PC-3 (cell line): Measurements from ENCODE around the gene FBXO34. TPM values are rescaled to one million over a fixed set of nuclear protein-coding genes. Genes with fewer than 3 reads are reported as not detected.

Experiments used
- ATAC-seq: fragments of 200-7000 bp; cut with Tn5 transposase; 2 replicates; pipeline ENCODE4 v1.9.1; 2020; ENCODE audit warnings: mild to moderate bottlenecking, moderate library complexity
- BruUV-seq: library from RNA; stranded (reverse); fragments of 400-500 nt; replicated peaks from 2 replicates; lab custom pipeline; 2021; lab: Mats Ljungman, UMichigan
- CTCF ChIA-PET: fragments of 300-600 bp; sonication (Branson Sonifier 250); formaldehyde crosslinking; loops from one replicate; lab custom pipeline; 2022; ENCODE audit warnings: antibody characterized with exemption; lab: Charles Lee
- POLR2A ChIA-PET: fragments of 300-600 bp; sonication (Branson Sonifier 250); formaldehyde crosslinking; loops from one replicate; lab custom pipeline; 2022; ENCODE audit warnings: antibody characterized with exemption; ENCODE audit not compliant: unreplicated experiment; lab: Charles Lee
- DNase-seq: peaks from one replicate; pipeline ENCODE4 v3.0.0-alpha.2; 2015
- H2AFZ ChIP-seq: fragments of 300-600 bp; sonication (generic); 2 replicates; pipeline ENCODE4 v1.6.0; 2016; ENCODE audit warnings: antibody characterized with exemption, low read length
- H3F3A ChIP-seq: fragments of 300-600 bp; sonication (generic); one replicate; pipeline ENCODE4 v1.6.0; 2017; ENCODE audit warnings: antibody characterized with exemption, low read length, control low read depth, mild to moderate bottlenecking; ENCODE audit not compliant: unreplicated experiment
- H3K27ac ChIP-seq: fragments of 300-600 bp; sonication (generic); 2 replicates; pipeline ENCODE4 v1.5.1; 2016; ENCODE audit warnings: mild to moderate bottlenecking, low read length
- H3K27me3 ChIP-seq: fragments of 300-600 bp; sonication (generic); 2 replicates; pipeline ENCODE4 v1.6.1; 2016; ENCODE audit warnings: low read length, mixed read lengths
- H3K36me3 ChIP-seq: fragments of 300-600 bp; sonication (generic); 2 replicates; pipeline ENCODE4 v1.6.1; 2016; ENCODE audit warnings: low read depth, mixed run types, low read length, mixed read lengths
- H3K4me1 ChIP-seq: fragments of 300-600 bp; sonication (generic); 2 replicates; pipeline ENCODE4 v1.5.1; 2016; ENCODE audit warnings: low read length; ENCODE audit not compliant: insufficient read depth
- H3K4me2 ChIP-seq: fragments of 300-600 bp; sonication (generic); 2 replicates; pipeline ENCODE4 v1.6.0; 2016; ENCODE audit warnings: low read length
- H3K4me3 ChIP-seq: fragments of 300-600 bp; sonication (generic); 2 replicates; pipeline ENCODE4 v1.5.1; 2016; ENCODE audit warnings: mild to moderate bottlenecking, low read length, mixed read lengths
- H3K79me2 ChIP-seq: fragments of 300-600 bp; sonication (generic); 2 replicates; pipeline ENCODE4 v1.6.1; 2017; ENCODE audit warnings: low read length, mixed read lengths
- H3K9ac ChIP-seq: fragments of 300-600 bp; sonication (generic); 2 replicates; pipeline ENCODE4 v1.6.0; 2016; ENCODE audit warnings: mild to moderate bottlenecking, low read length
- H3K9me2 ChIP-seq: fragments of 300-600 bp; sonication (generic); replicated peaks from 2 replicates; pipeline ENCODE4 v1.6.1; 2016; ENCODE audit warnings: mixed run types, low read length, mixed read lengths
- H3K9me3 ChIP-seq: fragments of 300-600 bp; sonication (generic); 2 replicates; pipeline ENCODE4 v1.6.1; 2016; ENCODE audit warnings: low read length, mixed read lengths
- H4K20me1 ChIP-seq: fragments of 300-600 bp; sonication (generic); 2 replicates; pipeline ENCODE4 v1.6.1; 2016; ENCODE audit warnings: low read length, mixed read lengths
- EZH2 ChIP-seq: fragments of 300-600 bp; sonication (generic); IDR thresholded peaks from one replicate; pipeline ENCODE4 v1.6.1; 2017; ENCODE audit warnings: antibody characterized with exemption, mild to moderate bottlenecking, low read length; ENCODE audit not compliant: unreplicated experiment
- EZH2phosphoT487 ChIP-seq: fragments of 300-600 bp; sonication (generic); IDR thresholded peaks from 2 replicates; pipeline ENCODE4 v1.6.1; 2018; ENCODE audit warnings: mild to moderate bottlenecking, antibody characterized with exemption, low read length, borderline replicate concordance
- intact Hi-C: fragments of 100-400 bp; cut with micrococcal nuclease; formaldehyde crosslinking; loops from 2 replicates; pipeline ENCODE4 v1.9.0; 2023
- total RNA-seq: library from RNA; depleted of rRNA; stranded (reverse); fragments of >200 nt; gene quantifications from 2 replicates; pipeline ENCODE4 v1.2.3, GENCODE V29; 2014
- TF ChIP-seq, protein P1 (sequence below): fragments of 300-600 bp; sonication (generic); conservative IDR thresholded peaks from 2 replicates; pipeline ENCODE4 v1.5.1; 2017; ENCODE audit warnings: antibody characterized with exemption, low read depth, mild to moderate bottlenecking, low read length

The FBXO34 gene
- total RNA-seq, 1 experiment from 2014 or later: 35.9 TPM

DNA sequence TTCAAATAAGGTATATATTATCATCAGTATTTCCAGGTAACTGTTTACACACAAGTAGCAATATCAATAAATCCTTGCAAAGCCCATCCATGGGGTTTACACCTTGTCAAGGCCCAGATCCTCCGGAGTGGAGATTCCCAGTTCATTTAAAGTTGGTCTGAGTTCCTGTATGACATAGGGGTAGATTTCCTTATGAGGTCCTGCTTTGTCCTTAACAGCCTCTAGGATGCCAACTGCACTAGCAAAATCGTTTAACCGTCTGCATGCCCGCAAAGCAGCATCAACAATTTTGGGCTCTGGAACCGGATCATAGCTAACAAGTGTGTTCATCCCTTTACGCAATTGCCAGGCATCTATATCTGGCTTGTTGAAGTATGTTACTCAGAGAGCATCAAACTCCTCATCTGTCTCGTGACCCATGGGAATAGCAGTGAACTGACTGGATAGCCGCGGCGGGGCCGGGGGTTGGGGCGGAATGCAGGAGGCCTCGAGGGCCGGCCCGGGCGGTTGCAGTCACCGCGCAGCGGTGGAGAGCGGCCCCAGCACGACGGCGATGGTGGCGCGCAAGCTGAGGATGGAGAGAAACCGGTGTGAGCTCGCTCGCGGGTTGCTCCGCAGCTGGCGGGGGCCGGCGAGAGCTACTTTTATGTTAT is 30.6 kb upstream of the FBXO34 start:
- Histone ChIP-seq H3K36me3 (no peaks in the 10 kb centered on the region), H3K9me2 (no peaks in the 10 kb centered on the region), H3K79me2 (no peaks in the 10 kb centered on the region), H3K27ac (no peak overlapping the region), H2AFZ (no peak overlapping the region), H3K4me1 (no peaks in the 10 kb centered on the region), H3K4me3 (no peak overlapping the region), H3K27me3 (0 out of 2 replicates have a peak, but pooled peaks cover 3% of the 10 kb centered on the region), H3K9me3 (no peaks in the 10 kb centered on the region), H3K9ac (no peak overlapping the region), H3K4me2 (no peak overlapping the region), H3F3A (no peaks in the 10 kb centered on the region), H4K20me1 (no peaks in the 10 kb centered on the region)
- CTCF ChIA-PET: no interaction called here
- BruUV-seq: no TSS peak
- POLR2A ChIA-PET: no interaction called here
- TF ChIP-seq, protein P1, sequence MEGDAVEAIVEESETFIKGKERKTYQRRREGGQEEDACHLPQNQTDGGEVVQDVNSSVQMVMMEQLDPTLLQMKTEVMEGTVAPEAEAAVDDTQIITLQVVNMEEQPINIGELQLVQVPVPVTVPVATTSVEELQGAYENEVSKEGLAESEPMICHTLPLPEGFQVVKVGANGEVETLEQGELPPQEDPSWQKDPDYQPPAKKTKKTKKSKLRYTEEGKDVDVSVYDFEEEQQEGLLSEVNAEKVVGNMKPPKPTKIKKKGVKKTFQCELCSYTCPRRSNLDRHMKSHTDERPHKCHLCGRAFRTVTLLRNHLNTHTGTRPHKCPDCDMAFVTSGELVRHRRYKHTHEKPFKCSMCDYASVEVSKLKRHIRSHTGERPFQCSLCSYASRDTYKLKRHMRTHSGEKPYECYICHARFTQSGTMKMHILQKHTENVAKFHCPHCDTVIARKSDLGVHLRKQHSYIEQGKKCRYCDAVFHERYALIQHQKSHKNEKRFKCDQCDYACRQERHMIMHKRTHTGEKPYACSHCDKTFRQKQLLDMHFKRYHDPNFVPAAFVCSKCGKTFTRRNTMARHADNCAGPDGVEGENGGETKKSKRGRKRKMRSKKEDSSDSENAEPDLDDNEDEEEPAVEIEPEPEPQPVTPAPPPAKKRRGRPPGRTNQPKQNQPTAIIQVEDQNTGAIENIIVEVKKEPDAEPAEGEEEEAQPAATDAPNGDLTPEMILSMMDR: no peak
- TF ChIP-seq EZH2phosphoT487 (no peak), EZH2 (no peak)
- DNase-seq (no peak), ATAC-seq (no peak)
- intact Hi-C loops: loop anchor here (10.0 kb wide), 1 partner anchor 1234 kb away; no protein-coding TSS in a partner anchor

DNA sequence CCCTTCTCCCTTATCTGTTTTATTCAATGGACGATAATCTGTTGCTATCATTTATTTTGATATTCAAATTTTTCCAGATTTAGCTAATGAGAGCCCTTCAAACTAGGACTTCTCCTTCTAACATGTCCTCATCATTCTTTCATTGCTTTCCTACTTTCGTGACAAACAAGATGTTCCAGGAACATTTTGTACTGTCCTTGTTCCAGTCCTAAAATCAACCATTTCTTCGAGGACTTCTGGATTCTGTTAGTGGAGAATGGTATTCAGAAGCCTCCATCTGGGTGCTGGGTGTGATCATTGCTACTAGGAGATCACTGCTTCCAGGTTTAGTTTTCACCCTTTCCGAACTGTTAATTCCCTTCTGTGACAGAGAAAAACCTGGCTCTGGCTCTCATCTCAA is 29.5 kb upstream of the FBXO34 start:
- no peaks in the 10 kb centered on the region for H3K9me2 ChIP-seq
- DNase-seq (no peak), ATAC-seq (no peak)
- H3K4me2 ChIP-seq: no peak overlapping the region
- intact Hi-C loops: loop anchor here (10.0 kb wide), 1 partner anchor 1233 kb away; no protein-coding TSS in a partner anchor
- BruUV-seq: no TSS peak
- 0 out of 2 replicates have a peak, but pooled peaks cover 3% of the 10 kb centered on the region for H3K27me3 ChIP-seq
- ChIA-PET CTCF (interaction anchor here (0.7 kb wide), 1 partner anchor 20 kb away, joined by 10 read pairs; no protein-coding TSS in a partner anchor), POLR2A (no interaction called here)
- H3F3A ChIP-seq: no peaks in the 10 kb centered on the region
- no peaks in the 10 kb centered on the region for H3K9me3 ChIP-seq
- H3K4me1 ChIP-seq: no peaks in the 10 kb centered on the region
- no peak overlapping the region for H3K4me3 ChIP-seq
- no peaks in the 10 kb centered on the region for H3K36me3 ChIP-seq
- no peak overlapping the region for H3K9ac ChIP-seq
- H3K27ac ChIP-seq: no peak overlapping the region
- H2AFZ ChIP-seq: no peak overlapping the region
- TF ChIP-seq EZH2phosphoT487 (no peak), EZH2 (no peak)
- H4K20me1 ChIP-seq: no peaks in the 10 kb centered on the region
- H3K79me2 ChIP-seq: no peaks in the 10 kb centered on the region

DNA sequence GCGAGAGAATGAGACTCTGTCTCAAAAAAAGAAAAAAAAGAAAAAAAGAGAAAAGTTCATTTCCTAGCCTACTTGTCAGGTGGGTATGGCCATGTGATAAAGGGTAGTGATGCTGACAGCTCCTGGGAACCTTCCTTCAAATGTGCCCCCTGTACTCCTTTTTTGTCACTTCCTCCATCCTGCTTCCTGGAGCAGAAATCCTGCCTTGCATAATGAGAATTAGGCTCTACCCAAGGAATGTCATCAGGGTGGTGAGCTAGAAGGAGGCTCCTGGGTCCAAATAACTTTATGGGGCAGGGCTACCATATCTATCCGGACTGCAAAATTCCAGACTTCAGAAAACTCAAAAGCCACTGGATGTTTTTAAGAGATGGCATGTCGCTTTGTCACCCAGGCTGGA is 27.8 kb upstream of the FBXO34 start:
- no peaks in the 10 kb centered on the region for H3K9me3 ChIP-seq
- H3K27me3 ChIP-seq: 0 out of 2 replicates have a peak, but pooled peaks cover 3% of the 10 kb centered on the region
- DNase-seq (no peak), ATAC-seq (no peak)
- H3K4me2 ChIP-seq: no peak overlapping the region
- H3F3A ChIP-seq: no peaks in the 10 kb centered on the region
- intact Hi-C loops: loop anchor here (10.0 kb wide), 1 partner anchor 1231 kb away; no protein-coding TSS in a partner anchor
- H4K20me1 ChIP-seq: no peaks in the 10 kb centered on the region
- TF ChIP-seq EZH2phosphoT487: no peak
- no peaks in the 10 kb centered on the region for H3K36me3 ChIP-seq
- no peaks in the 10 kb centered on the region for H3K4me1 ChIP-seq
- no peak overlapping the region for H3K4me3 ChIP-seq
- no TSS peak for BruUV-seq
- POLR2A ChIA-PET: no interaction called here
- H3K79me2 ChIP-seq: no peaks in the 10 kb centered on the region
- no peak overlapping the region for H2AFZ ChIP-seq
- H3K27ac ChIP-seq: no peak overlapping the region
- CTCF ChIA-PET: no interaction called here
- no peak overlapping the region for H3K9ac ChIP-seq
- no peaks in the 10 kb centered on the region for H3K9me2 ChIP-seq
